HG03103 (cell line): ENCODE measurements around the gene CFAP141.
"Not testable (repeated sequence)": the region's sequence is repeated elsewhere in the genome, so short reads cannot be mapped to it uniquely, and the experiment has no call there.

ENCODE experiments used
- ATAC-seq: cut with Tn5 transposase; IDR thresholded peaks from one replicate; pipeline ENCODE4 v1.9.1; 2021; ENCODE audit warnings: low read depth; ENCODE audit not compliant: unreplicated experiment

Gene CFAP141

GRCh38 chr1:154206196-154206595 lies at the start of gene CFAP141:
CFAP141 (minus strand) TSS chr1:154206333; CDS start chr1:154206307, 26 bp downstream.
- no peak for ATAC-seq

- no peak for ATAC-seq
Measured at GRCh38 chr1:154253671-154254070, 47.5 kb upstream of the CFAP141 start.

- no peak for ATAC-seq
Measured at GRCh38 chr1:154241703-154242351, 35.7 kb upstream of the CFAP141 start.

GRCh38 chr1:154240294-154240833 lies 34.2 kb upstream of the CFAP141 start:
- ATAC-seq = no peak

- ATAC-seq = no peak
Measured at GRCh38 chr1:154239491-154239890, 33.4 kb upstream of the CFAP141 start.

- no peak for ATAC-seq
Measured at GRCh38 chr1:154237880-154238506, 31.9 kb upstream of the CFAP141 start.

GRCh38 chr1:154237435-154237834 lies 31.3 kb upstream of the CFAP141 start:
- no peak for ATAC-seq

GRCh38 chr1:154236855-154237254 lies 30.7 kb upstream of the CFAP141 start:
- ATAC-seq = no peak

GRCh38 chr1:154233127-154233526 lies 27.0 kb upstream of the CFAP141 start:
- ATAC-seq = not testable (repeated sequence)

GRCh38 chr1:154231112-154231511 lies 25.0 kb upstream of the CFAP141 start:
- not testable (repeated sequence) for ATAC-seq

- ATAC-seq = no peak
Measured at GRCh38 chr1:154225370-154225769, 19.2 kb upstream of the CFAP141 start.

GRCh38 chr1:154223621-154224020 lies 17.5 kb upstream of the CFAP141 start:
- ATAC-seq = no peak

- ATAC-seq = no peak
Measured at GRCh38 chr1:154222918-154223317, 16.8 kb upstream of the CFAP141 start.

GRCh38 chr1:154222518-154222917 lies 16.4 kb upstream of the CFAP141 start:
- ATAC-seq = no peak

GRCh38 chr1:154221278-154222001 lies 15.3 kb upstream of the CFAP141 start:
- no peak for ATAC-seq

GRCh38 chr1:154220970-154221277 lies 14.8 kb upstream of the CFAP141 start:
- ATAC-seq = no peak

- ATAC-seq = peak; percentile 91
Measured at GRCh38 chr1:154220071-154220969, 14.2 kb upstream of the CFAP141 start, which contains the start of gene UBAP2L. UBAP2L (plus strand) TSS chr1:154220955; CDS start chr1:154225124, 4,169 bp downstream.

GRCh38 chr1:154219541-154219940 lies 13.4 kb upstream of the CFAP141 start:
- no peak for ATAC-seq

- ATAC-seq = no peak
Measured at GRCh38 chr1:154218545-154218944, 12.4 kb upstream of the CFAP141 start.

- no peak for ATAC-seq
Measured at GRCh38 chr1:154213274-154213673, 7.1 kb upstream of the CFAP141 start.
